Germinal center (tissue), 1 donor: ENCODE measurements around the gene TCF12.
"Not testable (repeated sequence)": the region's sequence is repeated elsewhere in the genome, so short reads cannot be mapped to it uniquely, and the experiment has no call there.

Experiments
- DNase-seq: peaks from one replicate; pipeline ENCODE4 v3.0.0; 2012; ENCODE audit warnings: mixed read lengths, low spot score

Gene TCF12

GRCh38 chr15:56948000-56948763 is 29.7 kb downstream of the TCF12 start:
- DNase-seq = no peak

GRCh38 chr15:56948764-56949101 is 30.3 kb downstream of the TCF12 start:
- no peak for DNase-seq

GRCh38 chr15:56950979-56951378 is 32.5 kb downstream of the TCF12 start:
- no peak for DNase-seq

- no peak for DNase-seq
These were observed 35.3 kb downstream of the TCF12 start for GRCh38 chr15:56953790-56954189.

GRCh38 chr15:56955011-56955410 is 36.6 kb downstream of the TCF12 start:
- not testable (repeated sequence) for DNase-seq

- no peak for DNase-seq
These were observed 38.1 kb downstream of the TCF12 start for GRCh38 chr15:56956538-56956937.

- DNase-seq = no peak
These were observed 39.5 kb downstream of the TCF12 start for GRCh38 chr15:56957812-56958406.

- DNase-seq = no peak
These were observed 40.8 kb downstream of the TCF12 start for GRCh38 chr15:56959318-56959648.

GRCh38 chr15:56960116-56960515 is 41.7 kb downstream of the TCF12 start:
- no peak for DNase-seq

- no peak for DNase-seq
These were observed 44.7 kb downstream of the TCF12 start for GRCh38 chr15:56963126-56963525.

- no peak for DNase-seq
These were observed 45.3 kb downstream of the TCF12 start for GRCh38 chr15:56963710-56964109.

GRCh38 chr15:56964182-56964581 is 45.7 kb downstream of the TCF12 start:
- no peak for DNase-seq

- DNase-seq = no peak
These were observed 47.0 kb downstream of the TCF12 start for GRCh38 chr15:56965231-56966013.

GRCh38 chr15:56967336-56967735 is 48.9 kb downstream of the TCF12 start:
- no peak for DNase-seq

GRCh38 chr15:56968256-56968655 is 49.8 kb downstream of the TCF12 start:
- no peak for DNase-seq

- no peak for DNase-seq
These were observed 50.4 kb downstream of the TCF12 start for GRCh38 chr15:56968821-56969220.

- no peak for DNase-seq
These were observed 50.9 kb downstream of the TCF12 start for GRCh38 chr15:56969265-56969895.

- DNase-seq = no peak
These were observed 53.1 kb downstream of the TCF12 start for GRCh38 chr15:56971571-56971970.

GRCh38 chr15:56972016-56972415 is 53.6 kb downstream of the TCF12 start:
- DNase-seq = no peak

GRCh38 chr15:56972426-56972825 is 54.0 kb downstream of the TCF12 start:
- DNase-seq = no peak

GRCh38 chr15:56973463-56973862 is 55.0 kb downstream of the TCF12 start:
- no peak for DNase-seq

- no peak for DNase-seq
These were observed 58.8 kb downstream of the TCF12 start for GRCh38 chr15:56977232-56977631.
